Activated CD8-positive, alpha-beta T cell treated with anti-CD3 and anti-CD28 coated beads, Interleukin-2, amount 10 ng/mL, durations not matched to agents 7 days and 5 days (primary cell): Measurements from ENCODE around the gene APLP2. TPM values are rescaled to one million over a fixed set of nuclear protein-coding genes. Genes with fewer than 3 reads are reported as not detected.
"Not testable (repeated sequence)": the region's sequence is repeated elsewhere in the genome, so short reads cannot be mapped to it uniquely, and the experiment has no call there.

Source experiments
- ATAC-seq: fragments of 150-1000 bp; cut with Tn5 transposase; one replicate; pipeline ENCODE4 v1.10.0; 2021; ENCODE audit warnings: moderate library complexity
- CTCF ChIA-PET: fragments of 350-600 bp; sonication (Branson Sonifier 250); formaldehyde crosslinking; loops from one replicate; lab custom pipeline; 2021; ENCODE audit warnings: antibody characterized with exemption; lab: Charles Lee
- POLR2A ChIA-PET: fragments of 350-600 bp; sonication (Branson Sonifier 250); formaldehyde crosslinking; loops from one replicate; lab custom pipeline; 2021; ENCODE audit warnings: antibody characterized with exemption; lab: Charles Lee
- DNase-seq: peaks from one replicate; pipeline ENCODE4 v3.0.0-alpha.2; 2020
- H3K27ac Mint-ChIP-seq: one replicate; pipeline ENCODE4 v1.8.0; 2021; ENCODE audit warnings: mild to moderate bottlenecking, mixed read lengths
- H3K27me3 Mint-ChIP-seq: one replicate; pipeline ENCODE4 v1.8.0; 2021; ENCODE audit warnings: low read depth, mixed read lengths
- H3K36me3 Mint-ChIP-seq: one replicate; pipeline ENCODE4 v1.8.0; 2021; ENCODE audit warnings: low read depth, mixed read lengths
- H3K4me1 Mint-ChIP-seq: one replicate; pipeline ENCODE4 v1.8.0; 2021; ENCODE audit warnings: low read depth, mixed read lengths
- H3K4me3 Mint-ChIP-seq: one replicate; pipeline ENCODE4 v1.8.0; 2021; ENCODE audit warnings: mild to moderate bottlenecking, mixed read lengths
- H3K9me3 Mint-ChIP-seq: one replicate; pipeline ENCODE4 v1.8.0; 2022; ENCODE audit warnings: mixed read lengths; ENCODE audit not compliant: insufficient read depth
- total RNA-seq, 2 experiments: library from RNA; stranded (reverse); gene quantifications; one replicate each; pipeline ENCODE4 v1.2.3, GENCODE V29; 2021

APLP2 gene
- total RNA-seq, 2 experiments from 2014 or later, result 16.5 to 17.0 TPM

- H3K9me3 Mint-ChIP-seq, result no peaks in the 10 kb centered on the region
Measured at GRCh38 chr11:130165601-130166456, 96.1 kb downstream of the APLP2 start.

DNA sequence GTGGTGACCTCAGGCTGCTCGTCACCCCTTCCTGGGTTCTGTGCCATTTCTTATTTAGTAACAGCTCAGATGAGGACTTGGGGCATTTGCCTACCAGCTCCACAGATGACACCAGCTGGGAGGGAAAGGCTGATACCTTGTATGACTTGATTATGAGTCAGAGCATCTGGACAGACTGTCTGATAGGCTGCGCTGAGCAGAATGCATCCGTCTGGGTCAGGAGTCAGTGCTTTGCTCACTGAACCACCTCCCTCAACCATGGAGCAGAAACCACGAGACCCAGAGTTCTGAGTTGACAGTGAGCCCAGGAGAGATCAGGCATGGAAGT is 96.7 kb downstream of the APLP2 start:
- Mint-ChIP-seq H3K9me3 (no peaks in the 10 kb centered on the region), H3K27me3 (peaks cover 37% of the 10 kb centered on the region), H3K36me3 (no peaks in the 10 kb centered on the region), H3K4me1 (no peaks in the 10 kb centered on the region), H3K27ac (no peak overlapping the region), H3K4me3 (no peak overlapping the region)
- ChIA-PET CTCF (no interaction called here), POLR2A (no interaction called here)
- ATAC-seq, result no peak
- no peak for DNase-seq

More at GRCh38 chr11:130165601-130166456, 96.1 kb downstream of the APLP2 start:
- peaks cover 41% of the 10 kb centered on the region for H3K27me3 Mint-ChIP-seq
- no peaks in the 10 kb centered on the region for H3K36me3 Mint-ChIP-seq
- ChIA-PET CTCF (no interaction called here), POLR2A (no interaction called here)
- H3K4me1 Mint-ChIP-seq, result no peaks in the 10 kb centered on the region
- no peak overlapping the region for H3K27ac Mint-ChIP-seq
- no peak overlapping the region for H3K4me3 Mint-ChIP-seq
- no peak for ATAC-seq
- no peak for DNase-seq

- Mint-ChIP-seq H3K27ac (no peak overlapping the region), H3K4me1 (no peaks in the 10 kb centered on the region), H3K4me3 (no peak overlapping the region), H3K27me3 (peaks cover 32% of the 10 kb centered on the region), H3K9me3 (no peaks in the 10 kb centered on the region), H3K36me3 (no peaks in the 10 kb centered on the region)
- DNase-seq (no peak), ATAC-seq (no peak)
- CTCF ChIA-PET, result no interaction called here
- POLR2A ChIA-PET, result no interaction called here
Measured at GRCh38 chr11:130167146-130167545, 97.5 kb downstream of the APLP2 start.

GRCh38 chr11:130168105-130168504 is 98.4 kb downstream of the APLP2 start:
- Mint-ChIP-seq H3K27ac (no peak overlapping the region), H3K4me3 (no peak overlapping the region), H3K36me3 (no peaks in the 10 kb centered on the region), H3K4me1 (no peaks in the 10 kb centered on the region), H3K9me3 (no peaks in the 10 kb centered on the region), H3K27me3 (peaks cover 26% of the 10 kb centered on the region)
- ATAC-seq (no peak), DNase-seq (no peak)
- POLR2A ChIA-PET, result no interaction called here
- CTCF ChIA-PET, result no interaction called here

DNA sequence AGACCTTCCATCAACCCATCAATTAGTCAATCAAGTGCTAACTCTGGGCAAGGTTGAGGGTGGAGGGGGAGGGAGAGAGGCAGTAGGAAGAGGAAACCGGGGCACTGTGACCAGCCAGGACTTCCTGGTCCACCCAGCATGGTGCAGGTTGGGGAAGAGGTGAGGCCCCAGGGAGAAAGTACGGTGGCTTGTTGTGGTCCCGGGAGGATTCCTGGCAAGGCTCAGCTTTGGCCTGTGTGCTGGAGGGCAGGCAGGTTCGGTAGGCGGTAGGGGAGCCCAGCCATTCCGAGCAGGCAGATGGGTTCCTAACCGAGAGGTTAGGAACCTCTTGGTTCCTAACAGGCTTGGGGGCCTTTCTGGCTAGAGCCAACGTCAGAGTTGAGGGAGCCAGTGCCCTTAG is 100.7 kb downstream of the APLP2 start:
- H3K4me3 Mint-ChIP-seq, result no peak overlapping the region
- H3K27me3 Mint-ChIP-seq, result peaks cover 23% of the 10 kb centered on the region
- CTCF ChIA-PET, result no interaction called here
- H3K36me3 Mint-ChIP-seq, result no peaks in the 10 kb centered on the region
- no peaks in the 10 kb centered on the region for H3K9me3 Mint-ChIP-seq
- no peak overlapping the region for H3K27ac Mint-ChIP-seq
- no peak for DNase-seq
- no peaks in the 10 kb centered on the region for H3K4me1 Mint-ChIP-seq
- ATAC-seq, result no peak
- POLR2A ChIA-PET, result no interaction called here

DNA sequence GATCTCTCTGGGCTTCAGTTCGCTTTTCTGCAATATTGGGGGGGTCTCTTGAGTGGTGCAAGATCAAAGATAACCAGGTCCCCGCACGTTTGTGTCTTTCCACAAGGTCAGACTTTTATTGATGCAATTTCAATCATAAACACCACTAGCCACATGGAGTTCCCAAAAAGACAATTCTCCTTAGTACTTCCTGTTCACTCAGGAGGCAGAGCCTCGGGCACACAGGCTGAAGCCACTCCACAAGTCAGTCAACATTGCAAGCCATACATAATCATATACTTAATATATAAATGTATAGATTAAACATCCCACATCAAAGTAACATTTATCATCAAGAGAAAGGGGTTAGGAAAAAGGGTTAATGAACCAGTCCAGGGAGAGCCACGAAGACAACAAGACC is 101.8 kb downstream of the APLP2 start:
- CTCF ChIA-PET, result no interaction called here
- H3K4me3 Mint-ChIP-seq, result no peak overlapping the region
- ATAC-seq, result no peak
- POLR2A ChIA-PET, result no interaction called here
- no peak for DNase-seq
- H3K27me3 Mint-ChIP-seq, result peaks cover 18% of the 10 kb centered on the region
- no peaks in the 10 kb centered on the region for H3K9me3 Mint-ChIP-seq
- no peak overlapping the region for H3K27ac Mint-ChIP-seq
- no peaks in the 10 kb centered on the region for H3K4me1 Mint-ChIP-seq
- H3K36me3 Mint-ChIP-seq, result no peaks in the 10 kb centered on the region

DNA sequence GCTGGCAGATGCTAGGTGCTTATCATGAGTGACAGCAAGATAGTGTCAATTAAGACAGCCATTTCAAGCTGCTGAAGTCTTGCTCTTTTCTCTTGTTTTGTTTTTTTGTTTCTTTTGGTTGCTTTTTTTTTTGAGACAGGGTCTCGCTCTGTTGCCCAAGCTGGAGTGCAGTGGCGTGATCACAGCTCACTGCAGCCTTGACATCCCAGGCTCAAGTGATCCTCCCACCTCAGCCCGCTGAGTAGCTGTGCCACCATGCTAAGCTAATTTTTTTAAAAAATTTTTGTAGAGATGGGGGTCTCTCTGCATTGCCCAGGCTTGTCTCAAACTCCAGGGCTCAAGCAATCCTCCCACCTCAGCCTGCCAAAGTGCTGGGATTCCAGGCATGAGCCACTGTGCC is 102.3 kb downstream of the APLP2 start:
- H3K9me3 Mint-ChIP-seq, H3K4me1 Mint-ChIP-seq, CTCF ChIA-PET, H3K36me3 Mint-ChIP-seq, DNase-seq, ATAC-seq, H3K4me3 Mint-ChIP-seq, POLR2A ChIA-PET, H3K27ac Mint-ChIP-seq: not testable (repeated sequence)
- H3K27me3 Mint-ChIP-seq, result peaks cover 17% of the 10 kb centered on the region

GRCh38 chr11:130174642-130175041 is 104.9 kb downstream of the APLP2 start:
- Mint-ChIP-seq H3K27ac (no peak overlapping the region), H3K4me1 (no peaks in the 10 kb centered on the region), H3K27me3 (peaks cover 4% of the 10 kb centered on the region), H3K9me3 (no peaks in the 10 kb centered on the region), H3K4me3 (no peak overlapping the region), H3K36me3 (no peaks in the 10 kb centered on the region)
- ChIA-PET POLR2A (no interaction called here), CTCF (no interaction called here)
- ATAC-seq (no peak), DNase-seq (no peak)

GRCh38 chr11:130175898-130176297 is 106.2 kb downstream of the APLP2 start:
- no peaks in the 10 kb centered on the region for H3K9me3 Mint-ChIP-seq
- POLR2A ChIA-PET, result no interaction called here
- no peak overlapping the region for H3K27ac Mint-ChIP-seq
- DNase-seq (no peak), ATAC-seq (no peak)
- CTCF ChIA-PET, result no interaction called here
- peaks cover 2% of the 10 kb centered on the region for H3K27me3 Mint-ChIP-seq
- H3K36me3 Mint-ChIP-seq, result no peaks in the 10 kb centered on the region
- no peak overlapping the region for H3K4me3 Mint-ChIP-seq
- H3K4me1 Mint-ChIP-seq, result no peaks in the 10 kb centered on the region

DNA sequence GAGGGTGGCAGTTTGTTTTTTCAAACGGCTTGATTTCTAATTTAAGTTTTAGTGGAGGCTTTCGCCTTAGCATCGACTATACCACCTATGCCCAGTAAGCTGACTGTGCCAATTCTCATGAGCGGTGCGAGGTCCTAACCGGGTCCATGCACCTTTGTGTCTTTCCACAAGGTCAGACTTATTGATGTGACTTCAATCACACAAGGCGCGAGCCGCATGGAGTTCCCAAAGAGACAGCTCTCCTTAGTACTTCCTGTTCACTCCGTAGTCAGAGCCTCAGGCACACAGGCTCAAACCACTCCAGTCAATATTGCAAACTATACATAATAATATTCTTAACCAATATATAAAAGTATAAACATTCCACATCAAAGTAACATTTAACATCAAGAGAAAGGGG is 108.1 kb downstream of the APLP2 start:
- Mint-ChIP-seq H3K27me3 (peaks cover 2% of the 10 kb centered on the region), H3K9me3 (no peaks in the 10 kb centered on the region), H3K36me3 (no peaks in the 10 kb centered on the region), H3K4me1 (no peaks in the 10 kb centered on the region), H3K4me3 (no peak overlapping the region), H3K27ac (no peak overlapping the region)
- ATAC-seq (no peak), DNase-seq (no peak)
- ChIA-PET CTCF (no interaction called here), POLR2A (no interaction called here)

GRCh38 chr11:130178441-130179339 is 109.0 kb downstream of the APLP2 start:
- H3K4me3 Mint-ChIP-seq, result no peak overlapping the region
- peaks cover 3% of the 10 kb centered on the region for H3K27me3 Mint-ChIP-seq
- DNase-seq (no peak), ATAC-seq (no peak)
- no peaks in the 10 kb centered on the region for H3K36me3 Mint-ChIP-seq
- no peaks in the 10 kb centered on the region for H3K9me3 Mint-ChIP-seq
- no peaks in the 10 kb centered on the region for H3K4me1 Mint-ChIP-seq
- ChIA-PET POLR2A (no interaction called here), CTCF (no interaction called here)
- H3K27ac Mint-ChIP-seq, result no peak overlapping the region
